HG02642 (cell line): ENCODE results near the gene ANKRD23.

Experiments
- ATAC-seq: cut with Tn5 transposase; IDR thresholded peaks from one replicate; pipeline ENCODE4 v1.9.1; 2021; ENCODE audit warnings: mild to moderate bottlenecking; ENCODE audit not compliant: unreplicated experiment, poor library complexity

Gene ANKRD23

GRCh38 chr2:96839875-96840850 is 3.7 kb downstream of the ANKRD23 start:
- no peak for ATAC-seq

GRCh38 chr2:96839293-96839874 is 4.4 kb downstream of the ANKRD23 start:
- ATAC-seq: peak; percentile 64

GRCh38 chr2:96838345-96839292 is 5.2 kb downstream of the ANKRD23 start:
- peak; percentile 19 for ATAC-seq

DNA sequence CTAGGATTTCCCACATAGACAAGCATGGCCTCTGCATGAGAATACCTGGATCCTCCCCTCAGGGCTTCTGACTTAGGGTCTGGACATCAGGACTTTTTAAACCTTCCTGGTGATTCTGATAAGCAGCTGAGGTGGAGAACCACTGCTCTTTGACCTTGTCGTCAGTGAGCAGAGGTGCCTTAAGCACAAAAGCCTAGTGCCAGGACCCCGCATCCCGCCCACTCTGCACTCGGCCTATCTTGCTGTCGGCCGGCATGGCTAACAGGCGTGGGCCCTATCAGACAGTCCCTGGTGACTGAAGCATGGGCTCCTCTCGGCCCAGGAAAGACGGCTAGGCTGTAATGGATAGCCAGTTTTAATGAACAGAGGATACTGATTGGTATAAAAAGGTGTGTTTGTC is 6.2 kb downstream of the ANKRD23 start:
- no peak for ATAC-seq

GRCh38 chr2:96835830-96836229 is 8.0 kb downstream of the ANKRD23 start:
- ATAC-seq: no peak

DNA sequence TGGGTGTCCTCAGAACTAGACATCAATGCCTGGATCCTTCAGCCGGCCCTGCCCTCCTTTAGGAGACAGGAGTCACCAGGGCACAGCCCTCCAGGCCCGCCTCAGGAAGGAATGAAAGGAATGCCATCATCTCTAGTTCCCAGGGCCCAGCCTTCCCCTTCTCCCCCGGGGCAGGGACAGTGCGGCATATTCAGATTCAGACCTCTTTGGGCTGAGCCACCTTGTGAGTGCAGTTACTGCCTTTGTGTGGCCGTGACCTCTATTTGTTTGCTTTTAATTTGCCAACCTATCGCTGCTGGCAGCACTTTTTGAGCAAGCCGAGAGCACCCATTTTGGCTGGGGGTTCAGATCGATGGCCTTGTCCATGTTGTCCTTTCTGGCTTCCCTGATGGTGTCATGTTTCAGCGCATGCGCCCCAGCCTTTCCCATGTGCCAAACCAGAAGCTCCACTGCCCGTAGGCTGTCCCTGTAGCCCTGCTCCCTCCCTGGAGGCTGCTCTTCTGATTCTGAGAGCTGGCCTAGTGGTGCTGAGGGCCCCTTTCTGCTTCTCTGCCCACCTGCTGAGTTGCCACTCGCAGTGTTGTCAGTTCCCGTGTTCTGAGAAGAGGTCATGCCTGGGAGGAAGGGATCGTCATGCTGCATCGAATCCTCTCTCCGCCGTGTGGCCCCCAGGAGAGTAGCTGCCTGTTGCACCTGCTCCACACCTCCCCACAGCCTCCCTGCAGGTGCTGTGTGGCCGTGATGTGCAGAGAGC is 10.9 kb downstream of the ANKRD23 start:
- ATAC-seq: no peak

GRCh38 chr2:96832408-96832753 is 11.4 kb downstream of the ANKRD23 start:
- no peak for ATAC-seq

DNA sequence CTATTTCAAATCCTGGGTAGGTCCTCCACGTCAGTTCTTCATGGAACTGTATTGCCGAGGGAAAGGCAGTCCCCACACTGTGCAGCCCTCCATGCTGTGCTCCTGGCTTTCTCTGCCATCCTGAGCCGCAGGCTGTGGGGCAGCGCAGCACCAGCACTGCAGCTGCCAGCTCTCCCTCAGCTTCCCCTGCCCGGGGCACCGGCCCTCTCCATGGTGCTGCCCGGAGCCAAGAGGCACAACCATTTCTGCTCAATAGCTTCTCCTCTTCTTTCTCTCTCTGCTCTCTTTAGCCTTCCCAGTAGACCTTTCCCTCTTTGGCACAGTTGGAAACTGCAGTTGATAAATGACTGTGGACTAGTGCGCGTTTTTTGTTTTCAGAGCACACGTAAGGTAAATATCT is 12.1 kb downstream of the ANKRD23 start:
- ATAC-seq: no peak

- no peak for ATAC-seq
These were observed 13.7 kb downstream of the ANKRD23 start for GRCh38 chr2:96830044-96830562.

GRCh38 chr2:96828874-96829273 is 14.9 kb downstream of the ANKRD23 start:
- no peak for ATAC-seq

- ATAC-seq: no peak
These were observed 15.4 kb downstream of the ANKRD23 start for GRCh38 chr2:96828436-96828835.

- no peak for ATAC-seq
These were observed 17.1 kb downstream of the ANKRD23 start for GRCh38 chr2:96826546-96827278.

DNA sequence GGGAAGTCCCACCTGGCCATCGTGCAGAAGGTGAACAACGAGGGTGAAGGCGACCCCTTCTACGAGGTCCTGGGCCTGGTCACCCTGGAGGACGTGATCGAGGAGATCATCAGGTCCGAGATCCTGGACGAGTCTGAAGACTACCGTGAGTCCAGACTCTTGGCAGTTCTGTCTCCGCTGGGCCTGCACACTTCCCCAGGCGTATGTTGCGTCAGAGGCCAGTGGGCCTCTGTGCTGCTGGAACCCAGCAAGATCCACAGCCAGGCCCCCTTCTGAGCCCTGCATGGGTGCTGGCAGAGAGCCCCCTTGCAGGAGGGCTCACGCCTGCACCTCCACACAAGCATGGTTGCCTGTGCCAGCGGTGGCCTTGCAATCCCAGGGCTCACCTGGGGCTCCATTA is 18.8 kb downstream of the ANKRD23 start:
- ATAC-seq: no peak

DNA sequence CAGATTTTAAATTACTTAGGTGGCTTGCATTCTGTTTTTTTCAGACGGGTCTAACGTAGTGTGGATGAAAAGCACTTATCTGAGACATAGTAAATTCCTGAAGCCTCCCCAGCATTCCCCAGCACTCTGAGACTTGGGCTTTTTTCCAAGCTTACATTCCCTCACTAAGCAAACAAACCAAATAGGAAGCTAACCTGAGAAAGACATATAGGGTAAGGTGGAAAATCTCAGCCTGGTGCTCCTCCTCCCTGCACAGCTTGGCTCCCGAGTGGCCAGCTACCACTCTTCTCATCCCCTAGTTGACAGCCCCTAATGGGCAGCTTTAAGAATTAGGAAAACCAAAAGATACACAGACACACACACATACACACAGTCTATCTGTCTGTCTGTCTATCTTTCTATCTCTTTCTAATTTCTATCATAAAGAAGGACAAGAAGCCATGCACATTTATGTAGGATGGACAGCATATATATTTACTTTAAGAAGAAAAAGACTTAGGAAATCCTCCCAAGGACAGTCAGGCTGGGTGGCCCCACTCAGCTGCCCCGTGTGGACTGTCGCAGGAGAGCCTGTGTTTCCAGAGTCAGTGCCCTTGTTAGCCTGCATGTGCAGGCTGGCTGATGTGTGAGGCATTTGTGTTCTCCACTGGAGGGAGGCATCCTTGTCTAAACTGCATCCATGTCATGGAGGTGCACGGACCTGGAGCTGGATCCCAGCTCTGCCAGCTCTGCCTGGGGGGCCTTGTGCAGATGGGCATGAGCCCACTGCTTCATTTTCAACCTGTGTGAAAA is 19.5 kb downstream of the ANKRD23 start:
- no peak for ATAC-seq

DNA sequence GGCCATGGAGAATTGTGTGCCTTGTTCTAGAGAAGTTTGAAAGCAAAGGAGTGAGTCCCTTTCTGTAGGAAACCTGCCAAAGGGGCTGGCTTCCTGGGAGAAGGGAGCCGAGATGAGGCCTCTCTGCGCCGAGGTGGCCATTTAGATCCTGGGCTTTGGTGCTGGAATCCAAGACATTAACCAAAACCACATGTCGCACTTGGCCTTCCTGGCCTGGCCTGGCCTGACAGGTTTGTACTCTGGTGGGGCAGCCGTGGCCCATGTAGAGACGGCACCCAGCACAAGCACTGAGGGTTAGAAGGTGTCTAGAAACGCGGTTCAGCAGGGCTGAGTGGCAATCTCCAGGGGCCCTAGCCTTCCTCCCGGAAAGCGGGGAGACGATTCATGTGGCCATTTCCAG is 20.6 kb downstream of the ANKRD23 start:
- ATAC-seq: no peak

DNA sequence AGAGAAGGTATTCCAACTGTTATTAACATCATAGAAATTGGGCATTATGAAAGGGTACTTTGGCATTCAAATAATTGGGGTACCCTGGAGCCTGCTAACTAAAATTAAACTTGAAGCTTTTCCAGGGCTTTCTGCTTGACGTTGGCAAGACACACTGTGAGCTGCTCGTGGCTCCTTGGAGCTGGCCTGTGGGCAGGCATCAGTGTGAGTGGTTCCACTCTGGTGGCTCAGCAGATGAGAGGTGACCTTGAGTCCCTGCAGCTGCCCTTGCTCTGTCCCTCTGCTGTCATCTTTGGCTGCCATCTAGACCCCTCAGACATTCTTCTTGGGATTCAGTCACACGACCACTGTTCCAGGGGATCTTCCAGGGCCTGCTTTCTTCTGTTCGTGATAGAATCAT is 21.0 kb downstream of the ANKRD23 start:
- ATAC-seq: no peak

- ATAC-seq: no peak
These were observed 22.6 kb downstream of the ANKRD23 start for GRCh38 chr2:96821113-96821675.

DNA sequence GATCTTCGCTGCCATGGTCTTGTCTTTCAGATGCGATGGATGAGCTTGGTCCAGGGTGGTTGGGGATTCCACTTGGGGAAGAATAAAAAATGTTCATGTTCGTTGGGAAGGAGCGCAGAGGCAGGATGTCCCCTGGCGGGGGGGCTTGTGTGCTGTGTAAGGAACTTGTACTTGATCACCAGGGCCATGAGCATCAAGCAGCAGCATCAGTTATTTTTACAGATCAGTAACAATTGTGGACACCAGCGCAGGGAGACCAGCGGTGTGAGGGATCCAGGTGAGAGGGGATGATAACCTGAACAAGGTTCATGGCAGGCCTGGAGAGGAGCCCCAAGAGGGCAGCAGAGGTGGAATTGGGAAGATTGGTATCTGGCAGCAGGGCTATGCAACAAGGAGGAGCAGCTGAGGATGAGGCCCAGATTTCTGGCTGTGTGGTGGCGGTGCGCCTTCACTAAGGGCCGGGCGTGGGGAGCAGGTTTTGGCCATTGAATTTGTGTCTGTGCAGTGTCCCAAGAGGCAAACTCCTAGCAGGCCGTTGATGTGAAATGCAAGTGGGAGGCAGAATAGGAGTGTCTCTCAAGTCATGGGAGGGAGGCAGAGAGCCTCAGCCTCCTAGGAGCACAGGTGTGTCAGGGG is 23.8 kb downstream of the ANKRD23 start:
- ATAC-seq: no peak
